Posterior vena cava (tissue), 2 donors: ENCODE measurements around the gene ITGAE. TPM values are rescaled to one million over a fixed set of nuclear protein-coding genes. Genes with fewer than 3 reads are reported as not detected.
"Not testable (repeated sequence)": the region's sequence is repeated elsewhere in the genome, so short reads cannot be mapped to it uniquely, and the experiment has no call there.

ENCODE experiments used
- DNase-seq: peaks from one replicate; pipeline ENCODE4 v3.0.0-alpha.2; 2020; ENCODE audit warnings: low spot score
- intact Hi-C, 2 donors: fragments of 100-400 bp; cut with DNase I; formaldehyde crosslinking; loops; one replicate each; pipeline versions ENCODE4 v1.14.1 to v1.14.2; 2022 to 2023
- total RNA-seq, 2 donors: library from RNA; stranded (reverse); fragmentation: NEBNext Ultra II Directional; extraction: Animal tissue kit (Norgen Biotek cat#: 25700); gene quantifications; one replicate each; pipeline ENCODE4 v1.2.1, GENCODE V29; 2021
- donor health status: DM: yes; HTN: yes; CAD: no.
- donor health status: DM: yes; HTN: yes; CAD: no.

The ITGAE gene
- total RNA-seq, 2 donors from 2014 or later, result 18.2 to 25.6 TPM

DNA sequence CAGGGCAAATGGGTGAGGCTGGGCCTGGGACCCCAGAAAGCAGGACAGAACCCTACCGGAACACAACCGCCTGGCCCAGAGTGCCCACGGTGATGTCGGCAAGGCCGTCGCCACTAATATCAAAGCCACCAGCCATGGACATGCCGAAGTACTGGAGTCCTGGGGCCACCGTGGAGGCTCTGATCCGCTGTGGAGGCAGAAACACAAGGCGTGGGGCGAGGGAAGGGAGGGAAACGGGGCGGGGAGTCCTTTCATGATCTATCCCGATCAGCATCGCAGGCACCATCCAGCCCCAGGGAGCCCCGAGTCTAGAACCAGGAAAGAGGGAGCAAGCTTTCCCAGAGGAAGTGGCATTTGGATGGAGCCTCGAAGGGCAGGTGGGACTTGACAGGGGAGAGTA lies 50.7 kb downstream of the ITGAE start:
- intact Hi-C loops, result no loop called here
- no peak for DNase-seq

- DNase-seq, result no peak
- intact Hi-C loops, result loop anchor here in 1 of 2 donors (5.0 kb wide), 1 partner anchor 1184 kb away; the partner anchor contains the start of gene GP1BA
These were observed 52.4 kb downstream of the ITGAE start for GRCh38 chr17:3748576-3748975.

DNA sequence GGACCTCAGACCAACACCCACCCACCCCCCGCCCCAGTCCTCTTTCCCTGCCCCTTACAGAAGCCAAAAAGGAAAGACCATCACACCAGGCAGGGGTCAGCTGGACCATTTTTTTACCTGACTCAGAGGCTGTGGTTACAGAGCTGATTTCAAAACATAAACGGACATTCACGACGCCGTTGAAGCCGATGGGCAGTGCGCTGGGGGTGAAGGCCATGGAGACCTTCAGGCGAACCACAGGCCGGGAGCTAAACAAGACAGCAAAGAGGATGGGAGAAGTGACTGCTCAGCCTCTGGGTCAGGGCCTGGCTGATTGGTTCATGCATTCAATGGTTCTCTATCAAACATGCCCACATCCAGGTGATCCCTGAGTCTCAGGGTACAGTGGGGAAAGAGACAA lies 53.2 kb downstream of the ITGAE start:
- intact Hi-C loops, result loop anchor here in 1 of 2 donors (5.0 kb wide), 1 partner anchor 1184 kb away; the partner anchor contains the start of gene GP1BA
- DNase-seq, result no peak

GRCh38 chr17:3745071-3745470 lies 55.9 kb downstream of the ITGAE start:
- intact Hi-C loops, result loop anchor here in 1 of 2 donors (5.0 kb wide), 1 partner anchor 1187 kb away; the partner anchor contains the start of gene GP1BA
- DNase-seq, result no peak

GRCh38 chr17:3744014-3744413 lies 57.0 kb downstream of the ITGAE start:
- intact Hi-C loops, result no loop called here

DNA sequence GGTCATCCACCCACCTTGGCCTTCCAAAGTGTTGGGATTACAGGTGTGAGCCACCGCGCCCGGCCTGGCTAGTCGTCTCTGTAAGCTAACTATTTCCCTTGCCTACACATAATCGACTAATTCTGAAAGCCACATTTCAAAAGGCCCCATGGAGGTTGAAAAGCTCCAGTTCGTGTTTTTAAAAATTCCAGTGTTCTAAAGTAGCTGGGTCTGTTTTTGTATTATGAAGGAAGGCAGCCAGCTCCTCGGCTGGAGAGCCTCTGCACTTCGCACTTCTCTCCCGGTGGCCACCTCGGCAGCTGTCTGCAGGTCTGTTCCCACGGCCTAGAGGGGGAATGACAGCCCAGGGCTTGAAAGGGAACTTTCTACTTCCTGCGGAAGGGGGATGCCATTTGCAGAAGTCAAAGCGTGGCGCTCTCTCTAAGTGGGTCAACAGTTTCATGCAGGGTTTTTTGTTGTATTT lies 60.3 kb downstream of the ITGAE start:
- no peak for DNase-seq
- intact Hi-C loops, result no loop called here

More at GRCh38 chr17:3744014-3744413, 57.0 kb downstream of the ITGAE start:
- no peak for DNase-seq

GRCh38 chr17:3739422-3740124 lies 61.4 kb downstream of the ITGAE start:
- no peak for DNase-seq
- intact Hi-C loops, result loop anchor here (10.0 kb wide), 2 partner anchors 55 to 105 kb away; partner anchors contain the start of gene NCBP3 (in 1 of the 2)

- DNase-seq, result no peak
- intact Hi-C loops, result loop anchor here (10.0 kb wide), 2 partner anchors 56 to 106 kb away; partner anchors contain the start of gene NCBP3 (in 1 of the 2)
These were observed 62.3 kb downstream of the ITGAE start for GRCh38 chr17:3738562-3739295.

GRCh38 chr17:3735515-3735914 lies 65.5 kb downstream of the ITGAE start:
- intact Hi-C loops, result loop anchor here (10.0 kb wide), 2 partner anchors 59 to 109 kb away; partner anchors contain the start of gene NCBP3 (in 1 of the 2)
- no peak for DNase-seq

- DNase-seq, result not testable (repeated sequence)
- intact Hi-C loops, result loop anchor here (10.0 kb wide), 2 partner anchors 60 to 110 kb away; partner anchors contain the start of gene NCBP3 (in 1 of the 2)
These were observed 66.1 kb downstream of the ITGAE start for GRCh38 chr17:3734911-3735276.

DNA sequence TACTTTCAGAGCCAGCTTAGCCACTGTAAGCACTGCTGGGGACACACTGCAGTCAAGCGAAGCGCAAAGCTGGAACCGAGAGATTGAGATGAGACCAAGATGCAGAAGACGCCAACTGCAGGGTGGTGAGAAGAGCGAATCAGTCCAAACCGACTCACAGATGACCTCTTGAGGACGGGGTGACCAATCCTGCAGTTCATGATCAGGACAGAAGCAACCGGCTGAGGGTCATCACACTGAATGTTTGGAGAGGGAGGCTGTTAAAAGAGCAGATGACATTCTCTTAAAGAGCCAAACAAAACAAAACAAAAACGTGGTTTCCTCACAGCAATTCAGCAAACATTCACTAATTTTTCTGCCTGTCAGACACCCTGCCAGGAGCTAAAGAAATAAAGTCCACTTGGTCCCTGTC lies 68.8 kb downstream of the ITGAE start:
- intact Hi-C loops, result loop anchor here (10.0 kb wide), 2 partner anchors 63 to 113 kb away; partner anchors contain the start of gene NCBP3 (in 1 of the 2)
- no peak for DNase-seq

GRCh38 chr17:3730881-3731429 lies 70.0 kb downstream of the ITGAE start:
- intact Hi-C loops, result loop anchor here (10.0 kb wide), 2 partner anchors 64 to 114 kb away; partner anchors contain the start of gene NCBP3 (in 1 of the 2)
- no peak for DNase-seq

GRCh38 chr17:3729881-3730280 lies 71.1 kb downstream of the ITGAE start:
- intact Hi-C loops, result loop anchor here (10.0 kb wide), 2 partner anchors 65 to 115 kb away; partner anchors contain the start of gene NCBP3 (in 1 of the 2)
- DNase-seq, result no peak

- intact Hi-C loops, result not testable (repeated sequence)
These were observed 72.9 kb downstream of the ITGAE start for GRCh38 chr17:3728099-3728498.

GRCh38 chr17:3727041-3727440 lies 73.9 kb downstream of the ITGAE start:
- intact Hi-C loops, result no loop called here
- DNase-seq, result no peak

More at GRCh38 chr17:3728099-3728498, 72.9 kb downstream of the ITGAE start:
- not testable (repeated sequence) for DNase-seq

DNA sequence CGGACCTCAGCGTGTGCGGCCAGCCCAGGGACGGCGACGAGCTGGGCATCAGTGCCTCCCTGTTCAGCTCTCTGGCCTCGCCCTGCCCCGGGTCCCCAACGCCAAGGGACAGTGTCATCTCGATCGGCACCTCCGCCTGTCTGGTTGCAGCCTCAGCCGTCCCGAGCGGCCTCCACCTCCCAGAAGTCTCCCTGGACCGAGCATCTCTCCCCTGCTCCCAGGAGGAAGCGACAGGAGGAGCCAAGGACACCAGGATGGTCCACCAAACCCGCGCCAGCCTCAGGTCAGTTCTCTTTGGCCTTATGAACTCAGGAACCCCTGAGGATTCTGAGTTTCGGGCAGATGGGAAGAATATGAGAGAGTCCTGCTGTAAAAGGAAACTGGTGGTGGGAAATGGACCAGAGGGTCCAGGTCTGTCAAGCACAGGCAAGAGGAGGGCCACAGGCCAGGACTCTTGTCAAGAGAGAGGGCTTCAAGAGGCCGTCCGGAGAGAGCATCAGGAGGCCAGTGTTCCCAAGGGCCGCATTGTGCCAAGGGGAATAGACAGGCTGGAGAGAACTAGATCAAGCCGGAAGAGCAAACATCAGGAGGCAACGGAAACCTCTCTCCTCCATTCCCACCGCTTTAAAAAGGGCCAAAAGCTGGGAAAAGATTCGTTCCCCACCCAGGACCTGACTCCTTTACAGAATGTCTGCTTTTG lies 76.5 kb downstream of the ITGAE start:
- DNase-seq, result no peak
- intact Hi-C loops, result no loop called here

GRCh38 chr17:3723556-3724377 lies 77.2 kb downstream of the ITGAE start, which contains the start of gene HASPIN:
TSS of gene HASPIN (plus strand) at chr17:3723903. CDS start at chr17:3723936, 33 bp downstream.
- intact Hi-C loops, result no loop called here
- DNase-seq, result peak; percentile 97

- intact Hi-C loops, result no loop called here
These were observed 77.8 kb downstream of the ITGAE start for GRCh38 chr17:3723188-3723555.

More at GRCh38 chr17:3723188-3723555, 77.8 kb downstream of the ITGAE start:
- DNase-seq, result no peak
